ENCODE results near the gene PLEKHA7.
"Not testable (repeated sequence)": the region's sequence is repeated elsewhere in the genome, so short reads cannot be mapped to it uniquely, and the experiment has no call there.

Gene PLEKHA7

GRCh38 chr11:16880184-16880801, 133.9 kb downstream of the PLEKHA7 start:
- no peak for DNase-seq (ENCODE audit: low read depth)

- DNase-seq (ENCODE audit: low read depth), result no peak
These were observed 134.5 kb downstream of the PLEKHA7 start for GRCh38 chr11:16879690-16880089.

- no peak for DNase-seq (ENCODE audit: low read depth)
These were observed 137.4 kb downstream of the PLEKHA7 start for GRCh38 chr11:16876837-16877236.

GRCh38 chr11:16876053-16876752, 138.0 kb downstream of the PLEKHA7 start:
- no peak for DNase-seq (ENCODE audit: low read depth)

- DNase-seq (ENCODE audit: low read depth), result no peak
These were observed 139.8 kb downstream of the PLEKHA7 start for GRCh38 chr11:16874275-16874975.

- DNase-seq (ENCODE audit: low read depth), result no peak
These were observed 140.9 kb downstream of the PLEKHA7 start for GRCh38 chr11:16873289-16873688.

GRCh38 chr11:16871368-16871767, 142.8 kb downstream of the PLEKHA7 start:
- DNase-seq (ENCODE audit: low read depth), result no peak

- no peak for DNase-seq (ENCODE audit: low read depth)
These were observed 147.1 kb downstream of the PLEKHA7 start for GRCh38 chr11:16867097-16867496.

- DNase-seq (ENCODE audit: low read depth), result not testable (repeated sequence)
These were observed 149.8 kb downstream of the PLEKHA7 start for GRCh38 chr11:16864428-16864827.

GRCh38 chr11:16863389-16863788, 150.8 kb downstream of the PLEKHA7 start:
- no peak for DNase-seq (ENCODE audit: low read depth)

GRCh38 chr11:16862726-16863125, 151.5 kb downstream of the PLEKHA7 start:
- DNase-seq (ENCODE audit: low read depth), result no peak

- no peak for DNase-seq (ENCODE audit: low read depth)
These were observed 152.4 kb downstream of the PLEKHA7 start for GRCh38 chr11:16861862-16862261.

GRCh38 chr11:16860617-16861016, 153.6 kb downstream of the PLEKHA7 start:
- no peak for DNase-seq (ENCODE audit: low read depth)

GRCh38 chr11:16859651-16860050, 154.6 kb downstream of the PLEKHA7 start:
- no peak for DNase-seq (ENCODE audit: low read depth)

GRCh38 chr11:16857186-16857585, 157.0 kb downstream of the PLEKHA7 start:
- no peak for DNase-seq (ENCODE audit: low read depth)

- DNase-seq (ENCODE audit: low read depth), result no peak
These were observed 158.2 kb downstream of the PLEKHA7 start for GRCh38 chr11:16856022-16856471.

- no peak for DNase-seq (ENCODE audit: low read depth)
These were observed 159.2 kb downstream of the PLEKHA7 start for GRCh38 chr11:16854979-16855378.

- DNase-seq (ENCODE audit: low read depth), result no peak
These were observed 160.4 kb downstream of the PLEKHA7 start for GRCh38 chr11:16853859-16854258.

GRCh38 chr11:16853266-16853665, 160.9 kb downstream of the PLEKHA7 start:
- DNase-seq (ENCODE audit: low read depth), result no peak

GRCh38 chr11:16846305-16846704, 167.9 kb downstream of the PLEKHA7 start:
- DNase-seq (ENCODE audit: low read depth), result no peak

GRCh38 chr11:16844268-16844771, 169.9 kb downstream of the PLEKHA7 start:
- no peak for DNase-seq (ENCODE audit: low read depth)

- no peak for DNase-seq (ENCODE audit: low read depth)
These were observed 170.9 kb downstream of the PLEKHA7 start for GRCh38 chr11:16843294-16843693.

- DNase-seq (ENCODE audit: low read depth), result no peak
These were observed 172.2 kb downstream of the PLEKHA7 start for GRCh38 chr11:16841984-16842383.
